Nephron progenitor cell (in vitro differentiated cells): ENCODE results near the gene KHSRP.

ENCODE experiments used
- DNase-seq: peaks from one replicate; pipeline ENCODE4 v3.0.0; 2021
- H3K27ac Mint-ChIP-seq: 2 replicates; pipeline ENCODE4 v1.8.0; 2021; ENCODE audit warnings: mild to moderate bottlenecking, moderate library complexity, mixed read lengths
- H3K27me3 Mint-ChIP-seq: 2 replicates; pipeline ENCODE4 v1.8.0; 2021; ENCODE audit warnings: mild to moderate bottlenecking, low read depth, mixed read lengths; ENCODE audit not compliant: poor library complexity
- H3K36me3 Mint-ChIP-seq: 2 replicates; pipeline ENCODE4 v1.8.0; 2021; ENCODE audit warnings: low read depth, mixed read lengths
- H3K4me1 Mint-ChIP-seq: 2 replicates; pipeline ENCODE4 v1.8.0; 2021; ENCODE audit warnings: mixed read lengths
- H3K4me3 Mint-ChIP-seq: 2 replicates; pipeline ENCODE4 v1.8.0; 2021; ENCODE audit warnings: mild to moderate bottlenecking, moderate library complexity, mixed read lengths
- H3K9me3 Mint-ChIP-seq: 2 replicates; pipeline ENCODE4 v1.8.0; 2021; ENCODE audit warnings: mild to moderate bottlenecking, moderate library complexity, mixed read lengths
- TF ChIP-seq, protein P1 (sequence below): fragments of 200-600 bp; sonication (generic); IDR thresholded peaks from 2 replicates; pipeline ENCODE4 v1.5.0; 2021; ENCODE audit warnings: antibody characterized with exemption

Gene KHSRP

DNA sequence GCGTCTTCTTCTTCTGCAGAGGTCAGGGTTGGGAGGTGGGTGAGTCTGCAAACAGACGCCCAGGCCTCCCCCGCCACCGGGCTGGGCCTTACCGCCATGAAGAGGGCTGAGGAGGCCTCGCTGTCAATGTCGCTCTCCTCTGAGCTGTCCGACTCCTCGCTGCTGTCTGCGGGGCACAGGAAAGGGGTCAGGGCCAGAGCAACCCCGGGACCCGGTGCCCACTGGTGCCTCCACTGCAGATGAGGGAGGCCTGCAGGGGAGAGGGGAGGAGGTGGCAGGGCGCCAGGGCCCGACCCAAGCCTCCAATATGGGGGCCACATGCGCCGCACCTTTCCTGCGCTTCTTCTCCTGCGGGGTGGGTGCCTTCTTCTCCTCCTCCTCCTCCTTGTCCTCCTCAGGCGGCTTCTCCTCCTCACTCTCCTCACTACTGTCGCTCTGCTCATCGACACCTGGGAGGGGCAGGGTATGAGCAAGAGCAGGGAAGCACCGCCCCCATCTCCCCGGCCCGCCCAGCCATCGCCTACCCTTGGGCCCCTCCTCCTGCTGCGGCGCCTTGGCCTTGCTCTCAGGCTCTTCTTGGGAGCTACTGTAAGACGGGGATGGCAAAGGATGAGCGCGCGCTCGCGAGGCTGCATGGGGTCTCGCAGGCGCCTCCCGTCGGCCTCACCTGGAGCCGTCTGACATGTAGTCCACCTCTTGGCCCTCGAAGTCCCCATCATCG lies 43.4 kb downstream of the KHSRP start:
- no peak overlapping the region for H3K27ac Mint-ChIP-seq

DNA sequence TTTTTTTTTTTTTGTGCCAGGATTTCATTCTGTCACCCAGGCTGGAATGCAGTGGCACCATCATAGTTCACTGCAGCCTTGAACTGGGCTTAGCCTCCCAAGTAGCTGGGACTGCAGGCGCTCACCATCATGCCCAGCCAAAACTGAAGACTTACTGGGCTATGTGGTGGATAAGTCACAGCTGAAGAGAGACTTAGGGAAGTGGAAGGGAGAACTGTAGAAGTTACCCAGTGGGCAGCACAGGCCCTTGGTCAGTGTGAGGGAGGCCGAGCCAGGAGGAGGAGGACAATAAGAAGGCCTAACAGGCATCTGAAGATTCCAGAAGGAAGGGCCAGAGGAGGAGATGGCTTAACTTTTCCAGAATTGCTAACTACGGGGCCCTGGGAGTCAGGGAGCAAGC lies 44.9 kb downstream of the KHSRP start:
- peak overlapping the region; percentile 92 for H3K27ac Mint-ChIP-seq
- H3K36me3 Mint-ChIP-seq, result peaks cover 56% of the 10 kb centered on the region
- H3K4me3 Mint-ChIP-seq, result no peak overlapping the region
- DNase-seq, result no peak
- peaks cover 22% of the 10 kb centered on the region for H3K4me1 Mint-ChIP-seq
- peaks cover 11% of the 10 kb centered on the region for H3K9me3 Mint-ChIP-seq
- TF ChIP-seq, protein P1, sequence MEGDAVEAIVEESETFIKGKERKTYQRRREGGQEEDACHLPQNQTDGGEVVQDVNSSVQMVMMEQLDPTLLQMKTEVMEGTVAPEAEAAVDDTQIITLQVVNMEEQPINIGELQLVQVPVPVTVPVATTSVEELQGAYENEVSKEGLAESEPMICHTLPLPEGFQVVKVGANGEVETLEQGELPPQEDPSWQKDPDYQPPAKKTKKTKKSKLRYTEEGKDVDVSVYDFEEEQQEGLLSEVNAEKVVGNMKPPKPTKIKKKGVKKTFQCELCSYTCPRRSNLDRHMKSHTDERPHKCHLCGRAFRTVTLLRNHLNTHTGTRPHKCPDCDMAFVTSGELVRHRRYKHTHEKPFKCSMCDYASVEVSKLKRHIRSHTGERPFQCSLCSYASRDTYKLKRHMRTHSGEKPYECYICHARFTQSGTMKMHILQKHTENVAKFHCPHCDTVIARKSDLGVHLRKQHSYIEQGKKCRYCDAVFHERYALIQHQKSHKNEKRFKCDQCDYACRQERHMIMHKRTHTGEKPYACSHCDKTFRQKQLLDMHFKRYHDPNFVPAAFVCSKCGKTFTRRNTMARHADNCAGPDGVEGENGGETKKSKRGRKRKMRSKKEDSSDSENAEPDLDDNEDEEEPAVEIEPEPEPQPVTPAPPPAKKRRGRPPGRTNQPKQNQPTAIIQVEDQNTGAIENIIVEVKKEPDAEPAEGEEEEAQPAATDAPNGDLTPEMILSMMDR, result no peak
- no peaks in the 10 kb centered on the region for H3K27me3 Mint-ChIP-seq

More for the DNA sequence above, 43.4 kb downstream of the KHSRP start:
- Mint-ChIP-seq H3K9me3 (peaks cover 11% of the 10 kb centered on the region), H3K36me3 (peaks cover 67% of the 10 kb centered on the region), H3K4me1 (peaks cover 18% of the 10 kb centered on the region), H3K27me3 (peaks cover under 1% of the 10 kb centered on the region), H3K4me3 (no peak overlapping the region)
- TF ChIP-seq, protein P1, result no peak
- no peak for DNase-seq

DNA sequence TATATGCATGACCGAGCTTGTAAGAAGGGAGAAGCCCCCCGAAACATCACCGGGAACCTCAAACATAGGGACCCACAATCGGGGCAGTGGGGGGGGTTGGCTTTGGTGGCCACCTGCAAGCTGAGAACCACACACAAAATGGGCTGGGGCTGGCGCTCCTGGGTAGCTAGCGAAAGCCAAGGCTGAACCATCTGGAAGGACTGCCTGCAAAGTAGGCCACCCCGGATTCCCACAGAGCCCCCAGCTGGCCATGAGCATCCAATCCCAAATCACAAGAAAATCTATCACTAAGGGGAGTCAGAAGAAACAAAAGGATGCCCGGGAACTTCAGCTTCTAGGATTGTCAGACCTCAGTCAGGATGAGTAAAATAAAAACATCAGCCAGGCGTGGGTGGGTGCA lies 46.1 kb downstream of the KHSRP start:
- Mint-ChIP-seq H3K9me3 (peaks cover 11% of the 10 kb centered on the region), H3K27me3 (no peaks in the 10 kb centered on the region), H3K27ac (peak overlapping the region; percentile 71), H3K4me3 (no peak overlapping the region), H3K36me3 (peaks cover 52% of the 10 kb centered on the region), H3K4me1 (peaks cover 33% of the 10 kb centered on the region)
- DNase-seq, result no peak
- TF ChIP-seq, protein P1, result no peak

DNA sequence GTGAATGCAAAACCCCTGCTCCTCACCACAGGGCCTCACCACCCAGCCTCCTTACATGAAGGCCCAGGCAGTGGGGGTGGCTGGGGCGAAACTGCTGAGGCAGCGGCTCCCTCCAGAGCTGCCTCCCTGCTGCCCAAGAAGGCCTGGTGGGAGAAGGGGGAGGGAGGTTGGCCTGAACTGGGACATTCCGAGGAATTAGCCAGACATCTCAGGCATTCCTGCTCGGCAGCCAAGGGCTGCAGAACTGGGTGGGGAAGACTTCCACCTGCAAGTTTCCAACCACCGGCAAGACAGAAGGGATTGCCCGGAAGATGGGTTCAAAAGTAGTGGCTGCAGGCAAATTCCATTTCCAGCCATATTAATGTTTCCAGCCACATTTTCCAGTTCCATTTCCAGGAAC lies 46.6 kb downstream of the KHSRP start:
- peak; percentile 21 for DNase-seq
- Mint-ChIP-seq H3K4me1 (peaks cover 33% of the 10 kb centered on the region), H3K27me3 (no peaks in the 10 kb centered on the region), H3K27ac (peak overlapping the region; percentile 71), H3K9me3 (peaks cover 11% of the 10 kb centered on the region), H3K4me3 (no peak overlapping the region), H3K36me3 (peaks cover 47% of the 10 kb centered on the region)
- TF ChIP-seq, protein P1, result no peak

DNA sequence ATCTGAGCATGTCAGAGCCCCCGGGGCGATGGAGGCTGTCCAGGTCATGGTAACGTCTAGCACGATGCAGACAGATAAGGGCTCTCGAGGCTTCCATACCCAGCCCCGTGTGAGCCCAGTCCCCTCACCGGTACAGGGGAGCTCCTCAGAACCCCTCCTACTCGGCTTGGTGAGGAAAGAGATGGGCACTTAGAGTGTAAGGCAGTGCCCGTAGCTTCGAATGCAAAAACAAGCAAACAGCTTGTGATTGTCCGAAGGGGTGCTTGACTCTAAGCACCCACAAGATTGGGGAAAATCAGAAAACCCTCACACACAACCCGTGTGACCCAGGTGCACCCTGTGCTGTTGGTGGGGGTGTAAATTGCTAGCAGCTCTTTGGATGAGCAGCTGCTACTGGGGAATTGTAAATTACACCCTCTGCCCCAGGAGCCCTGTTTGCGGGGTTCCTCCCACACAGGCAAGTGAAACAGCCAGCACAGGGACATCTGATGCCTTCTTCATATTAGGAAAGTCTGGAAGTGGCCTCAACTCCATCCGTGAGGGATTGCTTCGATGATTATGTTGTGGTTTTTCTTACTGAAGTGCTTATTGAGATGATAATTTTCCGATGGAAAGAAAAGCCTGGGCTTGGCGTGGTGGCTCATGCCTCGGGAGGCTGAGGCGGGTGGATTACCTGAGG lies 48.0 kb downstream of the KHSRP start:
- peaks cover 11% of the 10 kb centered on the region for H3K9me3 Mint-ChIP-seq
- no peaks in the 10 kb centered on the region for H3K27me3 Mint-ChIP-seq
- H3K36me3 Mint-ChIP-seq, result peaks cover 36% of the 10 kb centered on the region
- peak overlapping the region; percentile 96 for H3K27ac Mint-ChIP-seq
- no peak for DNase-seq
- TF ChIP-seq, protein P1, result no peak
- peaks cover 39% of the 10 kb centered on the region for H3K4me1 Mint-ChIP-seq
- H3K4me3 Mint-ChIP-seq, result peak overlapping the region; percentile 56
